MM.1S (cell line): ENCODE data around the gene AHCY.

ENCODE experiments used
- DNase-seq: peaks from one replicate; pipeline ENCODE4 v3.0.0-alpha.2; 2015
- H2AFZ ChIP-seq: fragments of 300-600 bp; sonication (generic); 2 replicates; pipeline ENCODE4 v1.6.0; 2016; ENCODE audit warnings: antibody characterized with exemption, low read length
- H3F3A ChIP-seq: fragments of 300-600 bp; sonication (generic); 2 replicates; pipeline ENCODE4 v1.6.1; 2016; ENCODE audit warnings: mild to moderate bottlenecking, antibody characterized with exemption, low read length, moderate library complexity, mixed read lengths; ENCODE audit not compliant: insufficient read depth
- H3K27ac ChIP-seq: fragments of 300-600 bp; sonication (generic); 2 replicates; pipeline ENCODE4 v1.5.1; 2016; ENCODE audit warnings: mild to moderate bottlenecking, low read length
- H3K27me3 ChIP-seq: fragments of 300-600 bp; sonication (generic); replicated peaks from 2 replicates; pipeline ENCODE4 v1.6.0; 2016; ENCODE audit warnings: low read length; ENCODE audit not compliant: insufficient read depth
- H3K36me3 ChIP-seq: fragments of 300-600 bp; sonication (generic); replicated peaks from 2 replicates; pipeline ENCODE4 v1.6.1; 2016; ENCODE audit warnings: mild to moderate bottlenecking, low read length, mixed read lengths; ENCODE audit not compliant: insufficient read depth
- H3K4me1 ChIP-seq: fragments of 300-600 bp; sonication (generic); 2 replicates; pipeline ENCODE4 v1.6.1; 2016; ENCODE audit warnings: low read length, mixed read lengths
- H3K4me2 ChIP-seq: fragments of 300-600 bp; sonication (generic); 2 replicates; pipeline ENCODE4 v1.6.0; 2016; ENCODE audit warnings: low read depth, low read length
- H3K4me3 ChIP-seq: fragments of 300-600 bp; sonication (generic); 2 replicates; pipeline ENCODE4 v1.5.1; 2016; ENCODE audit warnings: low read length, mixed read lengths
- H3K79me2 ChIP-seq: fragments of 300-600 bp; sonication (generic); 2 replicates; pipeline ENCODE4 v1.6.1; 2016; ENCODE audit warnings: mixed run types, low read length, mixed read lengths
- H3K9ac ChIP-seq: fragments of 300-600 bp; sonication (generic); 2 replicates; pipeline ENCODE4 v1.6.1; 2016; ENCODE audit warnings: low read length, mixed read lengths
- H3K9me2 ChIP-seq: fragments of 300-600 bp; sonication (generic); replicated peaks from 2 replicates; pipeline ENCODE4 v1.6.1; 2016; ENCODE audit warnings: mild to moderate bottlenecking, low read length, mixed read lengths; ENCODE audit not compliant: insufficient read depth
- H3K9me3 ChIP-seq: fragments of 300-600 bp; sonication (generic); replicated peaks from 2 replicates; pipeline ENCODE4 v1.6.1; 2016; ENCODE audit warnings: mild to moderate bottlenecking, low read length, mixed read lengths; ENCODE audit not compliant: insufficient read depth
- H4K20me1 ChIP-seq: fragments of 300-600 bp; sonication (generic); 2 replicates; pipeline ENCODE4 v1.6.1; 2016; ENCODE audit warnings: mild to moderate bottlenecking, low read length, moderate library complexity, mixed read lengths; ENCODE audit not compliant: insufficient read depth
- CTCF ChIP-seq: fragments of 300-600 bp; sonication (generic); IDR thresholded peaks from 2 replicates; pipeline ENCODE4 v1.5.1; 2016; ENCODE audit warnings: antibody characterized with exemption, low read length, mixed read lengths
- EZH2 ChIP-seq: fragments of 300-600 bp; sonication (generic); optimal IDR thresholded peaks from 2 replicates; pipeline ENCODE3; 2017; ENCODE audit warnings: low read depth, mild to moderate bottlenecking, antibody characterized with exemption, low read length, mixed read lengths
- EZH2phosphoT487 ChIP-seq: fragments of 300-600 bp; sonication (generic); IDR thresholded peaks from 2 replicates; pipeline ENCODE4 v1.6.1; 2018; ENCODE audit warnings: antibody characterized with exemption, low read length

Gene AHCY

GRCh38 chr20:34320861-34321260 is 17.7 kb upstream of the AHCY start:
- H4K20me1 ChIP-seq = no peaks in the 10 kb centered on the region
- H3K4me1 ChIP-seq = peaks cover 7% of the 10 kb centered on the region
- H3K27ac ChIP-seq = no peak overlapping the region
- no peak overlapping the region for H3K9ac ChIP-seq
- no peak for DNase-seq
- H3K9me2 ChIP-seq = no peaks in the 10 kb centered on the region
- H3K36me3 ChIP-seq = no peaks in the 10 kb centered on the region
- no peaks in the 10 kb centered on the region for H3F3A ChIP-seq
- no peaks in the 10 kb centered on the region for H3K9me3 ChIP-seq
- no peaks in the 10 kb centered on the region for H3K79me2 ChIP-seq
- TF ChIP-seq CTCF = no peak
- TF ChIP-seq EZH2phosphoT487 = no peak
- no peak for TF ChIP-seq EZH2
- H3K4me3 ChIP-seq = no peak overlapping the region
- no peak overlapping the region for H3K4me2 ChIP-seq
- H3K27me3 ChIP-seq = no peaks in the 10 kb centered on the region
- no peak overlapping the region for H2AFZ ChIP-seq

GRCh38 chr20:34318609-34319443 is 15.7 kb upstream of the AHCY start:
- Histone ChIP-seq H3K4me1 (no peaks in the 10 kb centered on the region), H3K27ac (no peak overlapping the region)

GRCh38 chr20:34316196-34316814 is 13.2 kb upstream of the AHCY start:
- Histone ChIP-seq H2AFZ (no peak overlapping the region), H3K36me3 (no peaks in the 10 kb centered on the region), H3K4me2 (no peak overlapping the region), H3K27ac (no peak overlapping the region), H3K9me2 (no peaks in the 10 kb centered on the region), H3K79me2 (no peaks in the 10 kb centered on the region), H3F3A (no peaks in the 10 kb centered on the region), H3K9me3 (no peaks in the 10 kb centered on the region), H4K20me1 (no peaks in the 10 kb centered on the region), H3K4me1 (peaks cover 7% of the 10 kb centered on the region), H3K9ac (no peak overlapping the region), H3K27me3 (no peaks in the 10 kb centered on the region; the same call in 1 of the 2 replicates), H3K4me3 (no peak overlapping the region)
- no peak for TF ChIP-seq CTCF
- no peak for TF ChIP-seq EZH2
- TF ChIP-seq EZH2phosphoT487 = no peak
- no peak for DNase-seq

More at GRCh38 chr20:34318609-34319443, 15.7 kb upstream of the AHCY start:
- Histone ChIP-seq H3K9me2 (no peaks in the 10 kb centered on the region), H3K4me2 (no peak overlapping the region), H3K79me2 (no peaks in the 10 kb centered on the region), H3K36me3 (no peaks in the 10 kb centered on the region), H3F3A (no peaks in the 10 kb centered on the region), H3K9ac (no peak overlapping the region), H3K27me3 (no peaks in the 10 kb centered on the region), H2AFZ (no peak overlapping the region), H3K4me3 (no peak overlapping the region), H4K20me1 (no peaks in the 10 kb centered on the region), H3K9me3 (no peaks in the 10 kb centered on the region)
- TF ChIP-seq EZH2 = no peak
- TF ChIP-seq EZH2phosphoT487 = no peak
- no peak for TF ChIP-seq CTCF
- no peak for DNase-seq
